ENCODE data around the gene FBXL17.

GRCh38 chr5:107937651-107938355 is 444.1 kb downstream of the FBXL17 start:
- no peak for TF ChIP-seq CTCF (IDR thresholded peaks at IDR 0.05; ENCODE audit: low read depth, low read length, missing input control)
- no peak for TF ChIP-seq HNF4G (IDR thresholded peaks at IDR 0.05)

All from liver (tissue), 3 donors.